ENCODE data around the gene CCDC106.

CCDC106 gene

DNA sequence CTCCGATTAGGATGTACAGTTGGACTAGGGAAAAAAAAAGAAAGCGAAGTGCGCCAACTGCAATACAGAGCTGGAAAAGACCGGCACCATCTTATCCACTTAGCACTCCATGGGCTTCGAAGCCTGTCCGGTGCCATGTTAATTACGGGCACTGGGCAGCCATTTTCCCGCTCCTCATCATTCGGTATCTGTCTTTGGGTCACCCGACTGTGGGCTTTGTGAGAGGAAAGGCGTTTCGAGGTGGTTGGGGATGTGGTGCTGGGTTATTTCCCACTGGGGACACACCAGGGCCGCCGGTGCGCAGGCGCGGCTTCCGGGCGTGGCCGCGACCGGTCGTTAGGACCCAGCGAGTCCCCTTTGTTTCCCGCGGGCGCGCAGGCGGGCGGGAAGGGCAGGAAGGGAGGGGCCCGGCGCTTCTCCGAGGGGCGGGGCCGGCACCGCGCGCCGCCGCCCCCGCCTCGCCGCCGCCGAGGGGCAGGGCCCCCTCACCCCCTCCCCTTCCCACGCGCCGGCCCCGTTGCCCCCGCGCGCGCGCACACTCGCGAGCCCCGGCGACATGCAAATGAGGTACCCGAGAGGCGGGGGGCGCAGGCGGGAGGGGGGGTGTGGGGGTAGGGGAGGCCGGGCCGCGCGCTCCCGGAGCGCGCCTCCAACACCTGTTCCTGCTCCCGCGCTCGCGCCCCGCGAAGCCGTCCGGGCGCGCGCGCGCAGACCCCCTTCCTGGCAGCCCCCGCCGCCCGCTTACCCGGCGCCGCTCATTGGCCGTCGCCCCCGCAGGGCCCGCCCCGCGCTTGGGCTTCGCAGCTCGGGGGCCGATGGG, 48.0 kb upstream of the CCDC106 start, which contains the start of gene ZNF524:
Gene ZNF524, plus strand, starts transcription at position 447 of the 820 bp plus-strand sequence. CDS start 1,825 bp downstream, outside the sequence.
- no peaks in the 10 kb centered on the region for H3K79me2 ChIP-seq (ENCODE audit: insufficient read depth, low read length)

DNA sequence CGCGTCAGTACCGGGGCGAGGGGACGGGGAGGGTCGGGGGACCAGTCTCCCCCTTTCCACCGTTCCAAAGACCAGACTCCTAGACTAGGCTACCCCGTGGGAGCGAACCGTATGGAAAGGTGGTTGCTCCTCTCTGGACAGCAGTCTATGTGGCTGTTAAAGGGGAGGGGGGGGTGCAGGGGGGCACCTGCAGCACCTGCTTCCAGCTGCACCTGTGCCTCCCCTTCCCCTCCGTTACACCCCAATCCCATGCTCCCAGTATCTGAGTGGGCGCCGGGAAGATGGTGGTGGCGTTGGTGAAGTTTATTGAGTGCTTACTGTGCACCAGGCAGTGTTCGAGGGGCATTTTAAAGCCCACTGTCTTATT, 47.4 kb upstream of the CCDC106 start:
- Histone ChIP-seq H3K4me3 (ENCODE audit: low read depth, low read length, poor library complexity, severe bottlenecking) (peak overlapping the region; percentile 67), H3K9me2 (ENCODE audit: low read depth, low read length) (no peaks in the 10 kb centered on the region), H3K79me2 (ENCODE audit: insufficient read depth, low read length) (no peaks in the 10 kb centered on the region), H3K4me1 (ENCODE audit: insufficient read depth, low read length, severe bottlenecking) (peaks cover 17% of the 10 kb centered on the region), H3K4me2 (ENCODE audit: low read length) (peak overlapping the region; percentile 78), H3K27ac (ENCODE audit: low read depth, low read length, poor library complexity, severe bottlenecking) (peak overlapping the region; percentile 86), H3K36me3 (ENCODE audit: insufficient read depth, low read length) (peaks cover 9% of the 10 kb centered on the region), H3K9ac (ENCODE audit: low read length) (peak overlapping the region; percentile 83), H2AFZ (ENCODE audit: low read length) (no peak overlapping the region), H3K9me3 (ENCODE audit: low read length) (no peaks in the 10 kb centered on the region), H3F3A (ENCODE audit: insufficient read depth, low read length) (no peaks in the 10 kb centered on the region; the same call in 1 of the 2 replicates), H3K27me3 (ENCODE audit: insufficient read depth, low read length) (no peaks in the 10 kb centered on the region), H4K20me1 (ENCODE audit: insufficient read depth, low read length) (no peaks in the 10 kb centered on the region)
- TF ChIP-seq, protein P1, sequence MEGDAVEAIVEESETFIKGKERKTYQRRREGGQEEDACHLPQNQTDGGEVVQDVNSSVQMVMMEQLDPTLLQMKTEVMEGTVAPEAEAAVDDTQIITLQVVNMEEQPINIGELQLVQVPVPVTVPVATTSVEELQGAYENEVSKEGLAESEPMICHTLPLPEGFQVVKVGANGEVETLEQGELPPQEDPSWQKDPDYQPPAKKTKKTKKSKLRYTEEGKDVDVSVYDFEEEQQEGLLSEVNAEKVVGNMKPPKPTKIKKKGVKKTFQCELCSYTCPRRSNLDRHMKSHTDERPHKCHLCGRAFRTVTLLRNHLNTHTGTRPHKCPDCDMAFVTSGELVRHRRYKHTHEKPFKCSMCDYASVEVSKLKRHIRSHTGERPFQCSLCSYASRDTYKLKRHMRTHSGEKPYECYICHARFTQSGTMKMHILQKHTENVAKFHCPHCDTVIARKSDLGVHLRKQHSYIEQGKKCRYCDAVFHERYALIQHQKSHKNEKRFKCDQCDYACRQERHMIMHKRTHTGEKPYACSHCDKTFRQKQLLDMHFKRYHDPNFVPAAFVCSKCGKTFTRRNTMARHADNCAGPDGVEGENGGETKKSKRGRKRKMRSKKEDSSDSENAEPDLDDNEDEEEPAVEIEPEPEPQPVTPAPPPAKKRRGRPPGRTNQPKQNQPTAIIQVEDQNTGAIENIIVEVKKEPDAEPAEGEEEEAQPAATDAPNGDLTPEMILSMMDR (IDR thresholded peaks at IDR 0.05; ENCODE audit: low read length): no peak
- TF ChIP-seq EZH2 (IDR thresholded peaks at IDR 0.05; ENCODE audit: borderline replicate concordance, low read length): no peak

More for the DNA sequence above, 48.0 kb upstream of the CCDC106 start, which contains the start of gene ZNF524:
- Histone ChIP-seq H3K27ac (ENCODE audit: low read depth, low read length, poor library complexity, severe bottlenecking) (peak within 1 kb of the TSS; percentile 93), H3K9me2 (ENCODE audit: low read depth, low read length) (no peaks in the 10 kb centered on the region), H3K36me3 (ENCODE audit: insufficient read depth, low read length) (peaks cover 15% of the 10 kb centered on the region), H3F3A (ENCODE audit: insufficient read depth, low read length) (no peaks in the 10 kb centered on the region; the same call in 1 of the 2 replicates), H3K9me3 (ENCODE audit: low read length) (no peaks in the 10 kb centered on the region), H3K4me1 (ENCODE audit: insufficient read depth, low read length, severe bottlenecking) (peaks cover 17% of the 10 kb centered on the region), H4K20me1 (ENCODE audit: insufficient read depth, low read length) (no peaks in the 10 kb centered on the region), H3K4me3 (ENCODE audit: low read depth, low read length, poor library complexity, severe bottlenecking) (peak within 1 kb of the TSS; percentile 67), H3K4me2 (ENCODE audit: low read length) (peak within 1 kb of the TSS; percentile 88), H2AFZ (ENCODE audit: low read length) (0 out of 2 replicates have a peak within 1 kb of the TSS, but pooled peaks have one; percentile 31), H3K9ac (ENCODE audit: low read length) (peak within 1 kb of the TSS; percentile 83), H3K27me3 (ENCODE audit: insufficient read depth, low read length) (no peaks in the 10 kb centered on the region)
- TF ChIP-seq EZH2 (IDR thresholded peaks at IDR 0.05; ENCODE audit: borderline replicate concordance, low read length): no peak
- TF ChIP-seq, protein P1 (IDR thresholded peaks at IDR 0.05; ENCODE audit: low read length): no peak

DNA sequence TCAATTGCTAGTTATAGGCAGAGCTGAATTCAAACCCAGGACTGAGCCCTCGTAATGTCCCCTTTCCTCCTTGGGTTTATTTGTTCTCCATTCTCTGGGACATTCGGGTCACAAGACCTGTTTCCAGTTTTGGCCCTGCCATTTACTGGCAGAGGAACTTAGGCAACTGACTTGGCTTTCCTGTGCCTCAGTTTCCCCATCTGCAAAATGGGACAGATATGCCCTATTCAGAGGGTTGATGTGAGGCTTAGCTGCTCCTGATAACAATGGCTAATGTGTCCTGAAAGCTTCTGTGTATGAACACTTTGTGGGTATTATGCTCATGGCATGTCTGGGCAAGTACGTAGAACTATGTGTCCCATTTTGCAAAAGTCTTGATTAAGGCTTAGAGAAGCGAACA, 46.9 kb upstream of the CCDC106 start:
- Histone ChIP-seq H3K9me2 (ENCODE audit: low read depth, low read length) (no peaks in the 10 kb centered on the region), H3K9me3 (ENCODE audit: low read length) (no peaks in the 10 kb centered on the region), H3K9ac (ENCODE audit: low read length) (peak overlapping the region; percentile 83), H2AFZ (ENCODE audit: low read length) (no peak overlapping the region), H3K27me3 (ENCODE audit: insufficient read depth, low read length) (no peaks in the 10 kb centered on the region), H3K4me1 (ENCODE audit: insufficient read depth, low read length, severe bottlenecking) (peaks cover 17% of the 10 kb centered on the region), H4K20me1 (ENCODE audit: insufficient read depth, low read length) (no peaks in the 10 kb centered on the region), H3K79me2 (ENCODE audit: insufficient read depth, low read length) (no peaks in the 10 kb centered on the region), H3K4me2 (ENCODE audit: low read length) (peak overlapping the region; percentile 78), H3F3A (ENCODE audit: insufficient read depth, low read length) (no peaks in the 10 kb centered on the region; the same call in 1 of the 2 replicates), H3K4me3 (ENCODE audit: low read depth, low read length, poor library complexity, severe bottlenecking) (peak overlapping the region; percentile 67), H3K36me3 (ENCODE audit: insufficient read depth, low read length) (peaks cover 4% of the 10 kb centered on the region; the same call in 1 of the 2 replicates), H3K27ac (ENCODE audit: low read depth, low read length, poor library complexity, severe bottlenecking) (peak overlapping the region; percentile 86)
- TF ChIP-seq EZH2 (IDR thresholded peaks at IDR 0.05; ENCODE audit: borderline replicate concordance, low read length): no peak
- TF ChIP-seq, protein P1 (IDR thresholded peaks at IDR 0.05; ENCODE audit: low read length): no peak
